GM12892 (cell line): ENCODE data around the gene NUP210L.
A peak's percentile ranks its signal among the peaks of the same experiment; 100 is the strongest.

Source experiments
- DNase-seq: peaks from one replicate; pipeline ENCODE4 v3.0.0; 2011; ENCODE audit not compliant: insufficient read length
- FAIRE-seq: peaks from 2 replicates; lab custom pipeline; 2011; peaks lifted over from hg19 to GRCh38; lab: Jason Lieb, UNC
- POLR2A ChIP-seq: IDR thresholded peaks from 2 replicates; pipeline ENCODE4 v1.6.1; 2011; ENCODE audit warnings: low read depth, low read length, control low read depth
- POLR2AphosphoS5 ChIP-seq: IDR thresholded peaks from 2 replicates; pipeline ENCODE4 v1.6.1; 2011; ENCODE audit warnings: low read depth, low read length, control low read depth
- TAF1 ChIP-seq: IDR thresholded peaks from 2 replicates; pipeline ENCODE4 v1.6.1; 2011; ENCODE audit warnings: low read depth, mild to moderate bottlenecking, control low read depth, low read length, borderline replicate concordance

NUP210L gene

GRCh38 chr1:153968000-153968363, 186.9 kb downstream of the NUP210L start:
- DNase-seq (no peak), FAIRE-seq (no peak)
- no peak for TF ChIP-seq TAF1
- TF ChIP-seq POLR2AphosphoS5 = no peak
- peak; percentile 10; the same call in 1 of the 2 replicates for TF ChIP-seq POLR2A

- peak; percentile 93 for FAIRE-seq
Observed at GRCh38 chr1:153967107-153967999, 187.5 kb downstream of the NUP210L start, which contains the start of gene CREB3L4. Gene CREB3L4, plus strand, starts transcription at chr1:153967902. Its CDS starts 624 bp downstream, at chr1:153968526.

GRCh38 chr1:153963850-153964331, 191.0 kb downstream of the NUP210L start:
- TF ChIP-seq TAF1 (no peak), POLR2A (no peak), POLR2AphosphoS5 (no peak)
- no peak for DNase-seq
- no peak for FAIRE-seq

More at GRCh38 chr1:153967107-153967999, 187.5 kb downstream of the NUP210L start, which contains the start of gene CREB3L4:
- TF ChIP-seq POLR2A (peak; percentile 80), TAF1 (peak; percentile 66), POLR2AphosphoS5 (peak; percentile 80)
- peak; percentile 85 for DNase-seq

- FAIRE-seq (peak; percentile 91), DNase-seq (peak; percentile 90)
- TF ChIP-seq POLR2A = peak; percentile 81
- peak; percentile 51; the same call in 1 of the 2 replicates for TF ChIP-seq TAF1
- TF ChIP-seq POLR2AphosphoS5 = no peak; the same call in none of the 2 replicates
Observed at GRCh38 chr1:153963030-153963849, 191.6 kb downstream of the NUP210L start, which contains the start of gene SLC39A1. Gene SLC39A1, minus strand, starts transcription at chr1:153963537. Its CDS starts 822 bp downstream, at chr1:153962715.

GRCh38 chr1:153962088-153963029, 192.5 kb downstream of the NUP210L start:
- FAIRE-seq = peak; percentile 44
- no peak for DNase-seq
- TF ChIP-seq POLR2AphosphoS5 (no peak), POLR2A (0 out of 2 replicates have a peak, but pooled peaks have one; percentile 19)

GRCh38 chr1:153961421-153961820, 193.5 kb downstream of the NUP210L start:
- no peak for DNase-seq
- FAIRE-seq = no peak
- TF ChIP-seq POLR2AphosphoS5 (no peak), POLR2A (no peak), TAF1 (no peak)

GRCh38 chr1:153960206-153960605, 194.7 kb downstream of the NUP210L start:
- TF ChIP-seq POLR2A (no peak), POLR2AphosphoS5 (no peak), TAF1 (no peak)
- no peak for DNase-seq
- no peak for FAIRE-seq

- TF ChIP-seq POLR2A (no peak), TAF1 (no peak), POLR2AphosphoS5 (no peak)
- no peak for DNase-seq
- FAIRE-seq = no peak
Observed at GRCh38 chr1:153959454-153959853, 195.4 kb downstream of the NUP210L start.

- FAIRE-seq (no peak), DNase-seq (no peak)
- TF ChIP-seq POLR2AphosphoS5 (no peak), POLR2A (no peak), TAF1 (no peak)
Observed at GRCh38 chr1:153958961-153959260, 196.0 kb downstream of the NUP210L start.

GRCh38 chr1:153958111-153958960, 196.5 kb downstream of the NUP210L start, which contains the start of gene CRTC2:
Gene CRTC2, minus strand, starts transcription at chr1:153958612. Its CDS starts 115 bp downstream, at chr1:153958497.
- FAIRE-seq (peak; percentile 94), DNase-seq (peak; percentile 97)
- TF ChIP-seq POLR2AphosphoS5 = no peak
- TF ChIP-seq TAF1 = 0 out of 2 replicates have a peak, but pooled peaks have one; percentile 8
- peak; percentile 61; the same call in 1 of the 2 replicates for TF ChIP-seq POLR2A

- DNase-seq (no peak), FAIRE-seq (peak; percentile 89)
Observed at GRCh38 chr1:153957744-153958110, 197.1 kb downstream of the NUP210L start.

More at GRCh38 chr1:153957744-153958110, 197.1 kb downstream of the NUP210L start:
- peak; percentile 73 for TF ChIP-seq POLR2AphosphoS5
- peak; percentile 57; the same call in 1 of the 2 replicates for TF ChIP-seq TAF1
- TF ChIP-seq POLR2A = no peak; the same call in 1 of the 2 replicates
